Amniotic stem cell (primary cell): ENCODE data around the gene TRAF3.

Source experiments
- DNase-seq: peaks from one replicate; lab custom pipeline; 2025; lab: John Stamatoyannopoulos, UW

The TRAF3 gene

GRCh38 chr14:102939329-102939728 lies 162.1 kb downstream of the TRAF3 start:
- no peak for DNase-seq

- DNase-seq, result no peak
Observed at GRCh38 chr14:102939820-102940561, 162.7 kb downstream of the TRAF3 start.

GRCh38 chr14:102940729-102941362 lies 163.6 kb downstream of the TRAF3 start:
- no peak for DNase-seq

GRCh38 chr14:102941419-102942011 lies 164.3 kb downstream of the TRAF3 start:
- no peak for DNase-seq

GRCh38 chr14:102942069-102942468 lies 164.8 kb downstream of the TRAF3 start:
- no peak for DNase-seq

GRCh38 chr14:102943454-102943853 lies 166.2 kb downstream of the TRAF3 start:
- DNase-seq, result no peak

GRCh38 chr14:102943979-102944378 lies 166.7 kb downstream of the TRAF3 start:
- no peak for DNase-seq

- no peak for DNase-seq
Observed at GRCh38 chr14:102944448-102945330, 167.4 kb downstream of the TRAF3 start.

- DNase-seq, result no peak
Observed at GRCh38 chr14:102945346-102946130, 168.3 kb downstream of the TRAF3 start.

- DNase-seq, result no peak
Observed at GRCh38 chr14:102947321-102948103, 170.3 kb downstream of the TRAF3 start.

- no peak for DNase-seq
Observed at GRCh38 chr14:102948698-102949061, 171.4 kb downstream of the TRAF3 start.

GRCh38 chr14:102949062-102949800 lies 172.0 kb downstream of the TRAF3 start:
- no peak for DNase-seq

- DNase-seq, result no peak
Observed at GRCh38 chr14:102949801-102950451, 172.7 kb downstream of the TRAF3 start.

GRCh38 chr14:102951034-102951433 lies 173.8 kb downstream of the TRAF3 start:
- no peak for DNase-seq

- DNase-seq, result no peak
Observed at GRCh38 chr14:102951799-102952198, 174.6 kb downstream of the TRAF3 start.

- DNase-seq, result no peak
Observed at GRCh38 chr14:102952276-102952675, 175.0 kb downstream of the TRAF3 start.

- DNase-seq, result no peak
Observed at GRCh38 chr14:102953100-102953499, 175.9 kb downstream of the TRAF3 start.

GRCh38 chr14:102954081-102954789 lies 177.0 kb downstream of the TRAF3 start:
- no peak for DNase-seq
